ENCODE results near the gene SAMD11.

SAMD11 gene

GRCh38 chr1:916173-917075 is 7.3 kb upstream of the SAMD11 start:
- no peak for DNase-seq (ENCODE audit: low read depth)

GRCh38 chr1:917076-917459 is 6.7 kb upstream of the SAMD11 start:
- DNase-seq (ENCODE audit: low read depth) = no peak

- DNase-seq (ENCODE audit: low read depth) = no peak
These were observed 6.1 kb upstream of the SAMD11 start for GRCh38 chr1:917466-918091.

GRCh38 chr1:918353-918752 is 5.4 kb upstream of the SAMD11 start:
- DNase-seq (ENCODE audit: low read depth) = no peak

GRCh38 chr1:918843-919242 is 4.9 kb upstream of the SAMD11 start:
- no peak for DNase-seq (ENCODE audit: low read depth)

GRCh38 chr1:919271-919872 is 4.4 kb upstream of the SAMD11 start:
- DNase-seq (ENCODE audit: low read depth) = no peak

GRCh38 chr1:920010-920409 is 3.7 kb upstream of the SAMD11 start:
- DNase-seq (ENCODE audit: low read depth) = no peak

- no peak for DNase-seq (ENCODE audit: low read depth)
These were observed 3.2 kb upstream of the SAMD11 start for GRCh38 chr1:920521-920920.

GRCh38 chr1:921011-921837 is 2.5 kb upstream of the SAMD11 start:
- peak; percentile 66 for DNase-seq (ENCODE audit: low read depth)

GRCh38 chr1:923991-924655 is 400 bp downstream of the SAMD11 start:
- no peak for DNase-seq (ENCODE audit: low read depth)

- DNase-seq (ENCODE audit: low read depth) = peak; percentile 15
These were observed 1.2 kb downstream of the SAMD11 start for GRCh38 chr1:924656-925560.

GRCh38 chr1:925561-926421 is 2.1 kb downstream of the SAMD11 start:
- DNase-seq (ENCODE audit: low read depth) = no peak

GRCh38 chr1:927234-927633 is 3.5 kb downstream of the SAMD11 start:
- no peak for DNase-seq (ENCODE audit: low read depth)

- DNase-seq (ENCODE audit: low read depth) = no peak
These were observed 4.0 kb downstream of the SAMD11 start for GRCh38 chr1:927748-928147.

GRCh38 chr1:928825-929661 is 5.3 kb downstream of the SAMD11 start:
- DNase-seq (ENCODE audit: low read depth) = no peak

- no peak for DNase-seq (ENCODE audit: low read depth)
These were observed 6.2 kb downstream of the SAMD11 start for GRCh38 chr1:929712-930632.

- no peak for DNase-seq (ENCODE audit: low read depth)
These were observed 7.0 kb downstream of the SAMD11 start for GRCh38 chr1:930633-931138.
